Muscle of arm (tissue), 12 donors: ENCODE measurements around the gene ERICH4. TPM values are rescaled to one million over a fixed set of nuclear protein-coding genes. Genes with fewer than 3 reads are reported as not detected.
"Not testable (repeated sequence)": the region's sequence is repeated elsewhere in the genome, so short reads cannot be mapped to it uniquely, and the experiment has no call there.

Experiments used
- DNase-seq: peaks from one replicate; pipeline ENCODE4 v3.0.0-alpha.2; 2013
- polyA plus RNA-seq, 12 donors: library from polyadenylated mRNA; unstranded; fragments of 120-200 nt; gene quantifications; one replicate each; pipeline ENCODE4 v1.2.1, GENCODE V29; 2013; ENCODE audit not compliant: insufficient read length in 12 of 12

The ERICH4 gene
- polyA plus RNA-seq, 12 donors, result 0.19 to 0.46 (median 0.33) TPM; not detected in 6

- DNase-seq, result no peak
Measured at GRCh38 chr19:41434450-41434849, 8.5 kb upstream of the ERICH4 start.

- DNase-seq, result not testable (repeated sequence)
Measured at GRCh38 chr19:41435376-41435775, 7.6 kb upstream of the ERICH4 start.

- no peak for DNase-seq
Measured at GRCh38 chr19:41435936-41436673, 6.9 kb upstream of the ERICH4 start.

- no peak for DNase-seq
Measured at GRCh38 chr19:41436674-41436951, 6.3 kb upstream of the ERICH4 start.

GRCh38 chr19:41437944-41438574, 4.9 kb upstream of the ERICH4 start:
- DNase-seq, result no peak

GRCh38 chr19:41439441-41440222, 3.3 kb upstream of the ERICH4 start, which contains the start of gene DMAC2:
Gene DMAC2 (minus strand): TSS chr19:41439912. CDS start chr19:41439899, 13 bp downstream.
- peak; percentile 97 for DNase-seq

- no peak for DNase-seq
Measured at GRCh38 chr19:41441321-41441945, 1.5 kb upstream of the ERICH4 start.

GRCh38 chr19:41443813-41444455, 978 bp downstream of the ERICH4 start:
- no peak for DNase-seq

GRCh38 chr19:41445575-41445974, 2.6 kb downstream of the ERICH4 start:
- no peak for DNase-seq

- DNase-seq, result no peak
Measured at GRCh38 chr19:41447732-41448332, 4.9 kb downstream of the ERICH4 start.

GRCh38 chr19:41449079-41449864, 6.3 kb downstream of the ERICH4 start:
- peak; percentile 69 for DNase-seq

GRCh38 chr19:41449865-41450178, 6.9 kb downstream of the ERICH4 start:
- no peak for DNase-seq

GRCh38 chr19:41452584-41453275, 9.8 kb downstream of the ERICH4 start:
- DNase-seq, result no peak

GRCh38 chr19:41455936-41456335, 13.0 kb downstream of the ERICH4 start:
- DNase-seq, result no peak

GRCh38 chr19:41456342-41456918, 13.5 kb downstream of the ERICH4 start:
- DNase-seq, result peak; percentile 32

GRCh38 chr19:41457241-41457640, 14.3 kb downstream of the ERICH4 start:
- DNase-seq, result no peak

GRCh38 chr19:41462497-41462896, 19.5 kb downstream of the ERICH4 start:
- DNase-seq, result no peak

- DNase-seq, result not testable (repeated sequence)
Measured at GRCh38 chr19:41463257-41464256, 20.6 kb downstream of the ERICH4 start.
